HG03460 (cell line): Measurements from ENCODE around the gene LENG1.

ENCODE experiments used
- ATAC-seq: cut with Tn5 transposase; IDR thresholded peaks from one replicate; pipeline ENCODE4 v1.9.1; 2021; ENCODE audit not compliant: unreplicated experiment

Gene LENG1

DNA sequence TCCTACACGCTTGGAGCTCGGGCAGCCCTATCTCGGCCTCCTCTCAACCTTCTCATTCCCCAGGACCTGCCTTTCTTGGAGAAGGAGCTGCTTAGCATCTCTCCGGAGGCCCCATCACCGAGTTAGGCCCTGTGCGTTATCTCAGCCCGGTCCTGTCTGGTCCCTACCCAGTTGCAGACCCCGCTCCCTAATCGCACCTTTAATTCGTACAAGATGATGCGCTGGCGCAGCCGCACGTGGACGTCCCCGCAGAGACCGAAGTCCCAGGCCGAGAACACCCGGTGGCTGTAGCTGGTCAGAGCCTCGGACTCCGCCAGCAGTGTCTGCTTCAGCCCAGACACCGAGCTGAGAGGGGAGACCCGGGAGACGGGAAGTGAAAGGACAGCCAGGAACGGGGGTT is 5.7 kb upstream of the LENG1 start:
- ATAC-seq: no peak

DNA sequence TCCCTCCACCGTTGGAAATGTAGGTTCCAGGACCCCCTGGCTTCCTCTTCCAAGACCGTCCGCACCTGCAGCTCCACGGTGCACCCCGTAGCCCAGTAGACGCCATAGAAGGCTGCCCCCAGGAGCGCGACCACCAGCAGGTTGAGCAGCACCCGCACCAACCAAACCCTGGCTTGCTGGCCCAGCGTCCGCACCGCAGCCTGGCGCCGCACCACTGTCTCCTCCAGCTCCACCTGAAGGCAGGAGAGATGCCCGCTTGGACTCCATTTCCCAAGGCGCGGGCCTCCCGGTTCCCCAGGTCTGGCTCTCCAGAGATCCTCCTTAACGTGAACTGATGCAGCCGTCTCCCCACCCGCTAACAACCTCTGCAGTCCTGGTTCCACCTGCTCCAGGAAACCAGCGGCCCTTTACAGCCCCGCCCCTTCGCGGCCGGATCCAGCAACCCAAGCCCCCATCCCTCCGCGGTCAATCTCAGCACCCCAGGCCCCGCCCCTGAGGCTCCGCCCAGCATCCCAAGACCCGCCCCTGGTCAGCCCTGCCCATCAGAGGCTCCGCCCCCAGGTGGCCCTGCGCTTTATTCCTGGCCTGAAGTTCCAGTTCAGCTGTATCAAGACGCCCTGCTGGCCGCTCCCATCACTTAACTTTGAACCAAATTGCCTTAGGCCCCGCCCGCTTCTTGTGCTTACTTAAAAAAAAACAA is 5.0 kb upstream of the LENG1 start:
- ATAC-seq: no peak

DNA sequence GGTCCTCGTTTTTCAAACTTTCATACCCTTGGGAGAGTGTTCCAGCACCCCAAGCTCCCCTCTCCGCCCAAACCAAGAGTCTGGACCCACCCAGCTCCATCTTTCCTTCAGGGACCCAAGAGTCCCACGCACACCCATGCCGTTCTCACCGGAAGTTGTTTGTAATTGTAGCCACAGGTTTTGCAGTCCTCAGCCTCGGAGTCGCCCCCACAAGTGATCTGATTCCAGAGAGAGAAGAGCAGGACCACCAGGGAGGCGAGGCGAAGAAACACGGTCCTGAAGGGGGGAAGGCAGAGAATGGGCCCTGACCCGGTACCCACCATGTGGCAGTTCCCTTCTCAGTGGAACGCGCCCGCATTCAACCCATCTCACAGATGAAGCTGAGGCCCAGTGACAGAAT is 3.4 kb upstream of the LENG1 start:
- no peak for ATAC-seq

DNA sequence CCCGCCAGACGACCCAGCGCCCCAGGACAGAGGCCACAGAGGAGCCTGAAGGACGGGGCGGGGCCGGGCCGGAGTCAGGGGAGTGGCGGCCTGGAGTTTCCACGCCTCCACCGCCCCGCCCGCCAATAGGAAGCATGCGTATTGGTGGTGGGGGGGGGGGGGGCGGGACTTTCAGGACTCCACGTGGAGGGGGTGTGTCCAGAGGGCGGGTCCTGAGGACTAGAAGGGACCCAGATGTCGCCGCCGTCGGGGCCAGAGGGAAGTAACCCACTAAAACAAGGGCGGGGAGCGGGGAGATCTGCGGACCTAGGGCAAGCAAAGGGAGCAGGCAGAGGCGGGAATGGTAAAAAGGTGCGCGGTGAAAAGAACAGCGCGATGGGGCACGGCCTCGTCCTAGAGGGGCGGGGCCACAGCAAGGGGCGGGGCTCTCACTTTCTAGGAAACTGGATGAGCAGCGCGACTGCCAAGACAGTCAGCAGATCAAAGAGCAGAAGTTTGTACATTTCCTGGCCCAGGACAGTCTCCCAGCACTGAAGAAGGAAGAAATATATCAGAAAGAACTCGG is 2.8 kb upstream of the LENG1 start:
- ATAC-seq: no peak

DNA sequence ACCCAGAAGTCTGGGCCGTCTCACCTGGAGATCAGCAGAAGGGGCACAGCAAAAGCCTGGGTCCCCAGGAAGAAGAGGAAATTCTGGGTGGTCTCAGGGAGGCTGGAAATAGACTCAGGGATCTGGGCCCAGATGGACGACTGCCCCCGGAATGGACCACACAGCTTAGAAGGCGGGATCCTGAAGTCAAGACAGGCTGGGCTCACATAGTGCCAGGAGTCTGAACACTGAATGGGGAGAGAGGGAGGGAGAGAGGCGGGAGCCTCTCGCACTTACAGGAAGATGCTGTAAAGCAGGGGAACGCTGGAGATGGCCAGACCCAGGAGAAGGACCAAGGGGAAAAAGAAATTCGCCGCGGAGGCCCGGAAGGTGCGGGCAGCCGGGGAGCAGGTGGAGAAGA is 1.3 kb upstream of the LENG1 start:
- ATAC-seq: no peak

DNA sequence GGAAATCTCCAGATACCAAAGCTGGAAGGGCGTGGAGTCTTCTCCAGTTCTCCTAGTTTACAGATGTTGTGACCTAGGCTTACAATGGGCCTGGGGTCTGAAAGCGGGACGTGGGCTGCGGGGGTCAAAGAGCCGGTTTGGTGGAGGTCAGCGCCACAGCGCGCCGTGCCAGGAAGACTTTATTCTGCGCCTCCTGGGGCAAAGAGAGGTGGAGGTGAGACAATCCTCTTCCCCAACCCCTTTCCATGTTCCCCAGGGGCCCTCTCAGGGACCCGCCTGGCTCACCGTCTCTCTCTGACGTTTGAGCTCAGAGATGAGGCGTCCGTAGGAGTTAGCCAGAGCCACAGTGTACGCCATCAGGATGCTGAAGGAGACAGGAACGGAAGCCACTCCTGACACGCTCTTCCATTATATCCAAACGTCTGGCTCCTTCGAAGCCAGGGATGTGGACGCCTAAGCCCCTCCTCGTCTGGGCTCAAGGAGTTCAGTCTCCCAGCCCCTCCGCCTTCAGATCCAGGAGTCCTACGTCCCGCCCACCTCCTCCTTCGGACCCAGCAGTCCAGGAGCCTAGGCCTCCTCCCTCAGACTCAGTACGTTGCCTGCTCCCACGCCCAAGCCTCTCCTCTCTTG is 776 bp upstream of the LENG1 start:
- no peak for ATAC-seq

DNA sequence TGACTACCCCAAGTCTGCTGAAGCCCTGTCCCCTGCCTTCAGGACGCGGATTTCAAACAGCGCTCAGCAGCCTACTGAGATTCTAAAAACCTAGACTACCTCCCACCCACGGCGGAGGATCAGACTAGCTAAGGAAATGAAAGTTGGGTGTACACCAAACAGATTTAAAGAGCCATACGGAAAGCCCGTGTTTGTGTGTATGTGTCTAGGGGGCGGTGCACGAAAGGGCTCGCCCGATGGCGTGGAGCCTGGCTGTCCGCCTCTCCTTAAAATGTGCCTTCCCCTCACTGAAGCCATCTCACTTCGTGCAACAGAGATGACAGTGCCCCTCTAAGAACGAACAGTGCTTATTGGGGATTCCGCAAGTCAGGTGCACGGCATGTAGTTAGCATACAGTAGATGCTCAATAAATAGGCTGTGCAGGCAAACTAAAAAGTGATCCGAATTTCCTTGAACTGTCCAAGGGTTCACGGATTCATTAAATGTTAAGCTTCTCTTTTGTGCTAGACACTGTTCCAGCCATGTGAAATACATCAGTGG is 639 bp downstream of the LENG1 start:
- ATAC-seq: no peak

DNA sequence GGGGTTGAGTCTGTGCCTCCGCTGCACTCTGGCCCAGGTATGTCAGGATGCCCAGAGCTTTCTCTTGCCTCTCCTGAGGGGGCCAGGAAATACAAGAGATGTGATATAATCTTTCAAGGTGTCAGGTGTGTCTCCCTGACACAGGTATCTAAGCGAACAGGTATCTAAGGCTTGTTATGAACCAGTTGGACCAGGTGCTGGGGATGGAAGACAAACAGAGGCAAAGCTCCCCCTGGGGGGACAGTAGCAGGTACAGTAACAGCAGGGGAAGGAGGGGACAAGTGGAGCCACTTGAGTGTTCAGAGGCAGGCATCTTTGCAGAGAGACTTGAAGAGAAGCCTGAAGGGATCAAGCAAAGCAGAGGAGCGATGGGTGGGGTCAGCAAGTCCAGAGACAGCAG is 2.6 kb downstream of the LENG1 start:
- ATAC-seq: no peak

DNA sequence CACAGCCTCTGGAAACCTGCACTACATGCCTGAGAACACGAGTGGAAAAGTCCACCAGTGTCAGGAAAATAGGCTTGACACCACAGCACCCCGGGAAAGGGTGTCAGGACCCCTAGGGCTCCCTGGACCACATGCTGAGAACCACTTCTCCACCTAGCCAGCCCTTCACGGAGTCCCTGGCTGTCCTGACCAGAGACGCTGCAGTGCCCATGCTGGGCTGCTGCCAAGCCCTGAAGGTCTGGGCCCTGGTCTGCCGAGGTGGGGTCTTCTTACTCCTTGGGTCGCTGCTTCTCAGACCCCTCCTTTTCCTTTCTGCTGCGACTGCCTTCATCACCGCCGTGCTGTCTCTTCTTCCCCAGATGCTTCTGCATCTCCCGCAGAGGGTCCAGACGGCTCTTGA is 3.0 kb downstream of the LENG1 start:
- no peak for ATAC-seq

DNA sequence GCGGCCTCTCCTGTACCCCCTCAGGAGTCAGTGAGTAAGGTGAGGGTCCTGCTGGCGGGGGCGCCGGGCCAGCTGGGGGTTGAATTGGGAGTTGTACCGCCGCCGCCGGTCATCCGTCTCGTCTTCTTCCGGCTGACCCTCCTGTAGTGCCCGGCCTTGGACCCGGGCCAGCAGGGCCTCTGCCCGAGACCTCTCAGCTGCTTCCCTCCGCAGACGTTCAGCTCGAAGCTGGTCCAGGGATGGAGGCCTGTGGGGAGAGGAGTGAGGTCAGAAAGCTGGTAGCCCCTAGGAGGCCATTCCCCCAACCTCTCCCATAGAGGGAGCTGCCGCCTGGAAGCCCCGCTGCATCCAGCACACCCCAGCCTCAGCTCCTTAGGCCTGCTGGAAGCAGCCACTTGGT is 3.8 kb downstream of the LENG1 start:
- ATAC-seq: no peak

DNA sequence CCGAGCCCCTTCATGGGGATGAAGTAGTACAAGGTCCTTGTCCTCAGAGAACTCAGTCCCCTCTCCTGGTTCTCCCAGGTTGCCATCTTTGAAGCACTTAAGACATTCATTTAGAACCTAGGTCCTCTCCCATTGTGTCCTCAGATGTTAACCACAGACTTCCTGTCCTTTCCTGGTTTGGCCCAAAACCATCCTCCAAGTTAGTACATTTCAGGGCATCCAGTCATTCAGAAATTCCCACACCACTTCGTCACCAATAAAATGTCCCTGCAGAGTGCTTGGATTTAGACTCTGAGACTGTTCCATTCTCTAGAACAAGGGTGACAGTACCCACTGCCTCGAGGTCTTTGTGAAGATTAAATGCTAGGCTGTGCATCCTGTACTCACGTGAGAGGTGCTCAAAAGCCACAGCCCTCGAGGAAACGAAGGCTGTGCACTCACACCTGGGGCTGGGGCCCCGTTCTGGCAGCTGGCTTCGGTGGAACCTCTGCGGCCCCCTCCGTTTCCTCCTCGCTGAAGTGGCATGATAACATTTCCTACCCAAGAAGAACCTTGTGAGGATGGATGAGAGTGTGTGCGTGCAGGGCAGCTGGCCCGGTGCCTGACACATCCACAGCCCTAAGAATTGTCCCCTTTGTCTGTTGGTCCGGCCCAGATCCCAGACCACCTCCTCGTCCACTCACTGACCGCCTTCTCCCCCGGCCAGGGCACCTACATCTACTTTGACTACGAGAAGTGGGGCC is 4.7 kb downstream of the LENG1 start:
- no peak for ATAC-seq

DNA sequence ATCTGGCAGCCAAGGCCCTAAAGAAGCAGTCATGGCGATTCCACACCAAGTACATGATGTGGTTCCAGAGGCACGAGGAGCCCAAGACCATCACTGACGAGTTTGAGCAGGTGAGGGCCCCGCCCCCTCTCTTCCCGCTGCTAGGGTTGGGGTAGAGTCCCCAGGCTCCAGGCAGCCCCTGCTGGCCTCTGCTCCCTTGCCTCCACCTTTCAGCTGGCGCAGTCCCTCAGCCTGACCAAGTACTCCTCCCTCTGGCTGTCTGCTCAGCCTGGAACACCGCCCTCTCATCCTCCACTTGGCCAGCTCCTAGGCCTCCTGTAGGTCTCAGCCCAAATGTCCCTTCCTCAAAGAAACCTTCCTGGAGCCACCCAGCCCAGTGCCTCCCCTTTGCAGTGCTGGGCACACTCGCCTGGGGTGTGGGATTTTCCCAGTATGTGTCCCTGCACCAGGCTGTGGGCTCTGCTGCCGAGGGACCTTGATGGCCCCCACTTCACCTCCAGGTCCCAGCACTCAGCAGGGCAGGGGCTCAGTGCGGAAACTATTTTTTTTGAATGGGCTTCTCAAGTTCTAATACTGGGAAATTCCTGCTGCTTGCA is 5.7 kb downstream of the LENG1 start:
- no peak for ATAC-seq

DNA sequence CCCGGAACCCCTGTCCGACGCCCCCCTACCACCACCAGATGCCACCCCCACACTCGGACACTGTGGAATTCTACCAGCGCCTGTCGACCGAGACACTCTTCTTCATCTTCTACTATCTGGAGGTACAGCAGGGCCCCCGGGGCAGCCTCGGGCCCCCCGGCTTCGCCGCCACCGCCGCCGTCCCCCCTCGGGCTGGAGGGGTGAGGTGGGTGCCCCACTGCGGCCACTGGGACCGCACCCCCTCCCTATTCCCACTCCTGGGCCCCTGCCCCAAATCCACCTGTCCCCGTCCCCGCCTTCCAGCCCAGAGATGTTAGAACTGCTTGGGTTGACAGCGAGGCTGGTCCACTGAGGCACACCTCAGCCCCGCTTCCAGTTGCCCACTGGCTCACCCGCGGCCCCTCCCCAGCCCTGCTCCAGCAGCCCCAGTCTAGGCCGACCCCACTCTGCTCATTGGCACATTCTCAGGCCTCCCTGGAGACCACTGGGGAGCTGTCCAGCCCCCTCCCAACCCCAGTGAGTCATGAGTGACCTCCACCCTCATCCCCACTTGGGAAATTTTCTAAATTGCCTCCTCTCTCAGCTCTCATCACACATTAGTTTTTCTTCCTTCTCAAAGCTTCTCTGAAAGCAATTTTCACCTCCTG is 6.5 kb downstream of the LENG1 start:
- ATAC-seq: no peak

DNA sequence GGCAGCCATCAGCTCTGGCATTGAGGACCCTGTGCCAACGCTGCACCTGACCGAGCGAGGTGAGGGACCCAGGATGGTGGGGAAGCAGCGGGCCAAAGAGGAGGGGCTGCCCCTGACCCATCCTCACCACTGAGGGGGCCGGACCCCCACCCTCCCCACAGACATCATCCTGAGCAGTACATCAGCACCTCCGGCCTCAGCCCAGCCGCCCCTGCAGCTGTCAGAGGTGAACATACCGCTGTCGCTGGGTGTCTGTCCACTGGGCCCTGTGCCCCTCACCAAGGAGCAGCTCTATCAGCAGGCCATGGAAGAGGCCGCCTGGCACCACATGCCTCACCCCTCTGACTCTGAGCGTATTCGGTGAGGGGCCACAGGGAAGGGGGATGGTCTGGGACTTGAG is 7.3 kb downstream of the LENG1 start:
- no peak for ATAC-seq

DNA sequence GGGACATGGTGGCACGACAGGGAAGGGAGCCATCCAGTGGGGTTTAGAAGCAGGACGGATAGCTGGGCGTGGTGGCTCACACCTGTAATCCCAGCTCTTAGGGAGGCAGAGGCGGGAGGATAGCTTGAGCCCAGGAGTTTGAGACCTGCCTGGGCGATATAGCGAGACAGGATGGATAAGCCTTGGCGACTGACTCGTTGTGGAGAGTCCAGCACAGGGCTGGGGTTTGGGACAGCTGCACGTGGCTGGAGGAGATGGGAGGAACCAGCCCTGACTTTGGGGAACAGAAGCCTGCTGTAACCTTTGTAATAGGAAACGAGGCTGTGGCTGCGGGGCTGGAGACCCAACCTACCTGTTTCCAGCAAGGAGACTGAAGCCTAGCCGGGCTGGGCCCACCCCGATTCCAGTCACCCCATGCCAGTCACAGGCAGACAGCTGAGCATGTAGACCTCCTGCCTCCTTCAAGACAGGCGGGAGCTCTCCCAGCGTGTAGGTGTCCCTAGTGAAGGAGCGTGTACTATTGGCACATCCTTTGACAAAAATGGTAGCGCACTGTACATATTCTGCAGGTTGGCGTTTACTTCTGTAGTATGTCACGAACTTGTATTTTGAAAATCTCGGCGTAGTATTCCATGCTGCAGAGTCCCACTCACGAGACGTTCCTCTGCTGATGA is 8.0 kb downstream of the LENG1 start:
- ATAC-seq: no peak

DNA sequence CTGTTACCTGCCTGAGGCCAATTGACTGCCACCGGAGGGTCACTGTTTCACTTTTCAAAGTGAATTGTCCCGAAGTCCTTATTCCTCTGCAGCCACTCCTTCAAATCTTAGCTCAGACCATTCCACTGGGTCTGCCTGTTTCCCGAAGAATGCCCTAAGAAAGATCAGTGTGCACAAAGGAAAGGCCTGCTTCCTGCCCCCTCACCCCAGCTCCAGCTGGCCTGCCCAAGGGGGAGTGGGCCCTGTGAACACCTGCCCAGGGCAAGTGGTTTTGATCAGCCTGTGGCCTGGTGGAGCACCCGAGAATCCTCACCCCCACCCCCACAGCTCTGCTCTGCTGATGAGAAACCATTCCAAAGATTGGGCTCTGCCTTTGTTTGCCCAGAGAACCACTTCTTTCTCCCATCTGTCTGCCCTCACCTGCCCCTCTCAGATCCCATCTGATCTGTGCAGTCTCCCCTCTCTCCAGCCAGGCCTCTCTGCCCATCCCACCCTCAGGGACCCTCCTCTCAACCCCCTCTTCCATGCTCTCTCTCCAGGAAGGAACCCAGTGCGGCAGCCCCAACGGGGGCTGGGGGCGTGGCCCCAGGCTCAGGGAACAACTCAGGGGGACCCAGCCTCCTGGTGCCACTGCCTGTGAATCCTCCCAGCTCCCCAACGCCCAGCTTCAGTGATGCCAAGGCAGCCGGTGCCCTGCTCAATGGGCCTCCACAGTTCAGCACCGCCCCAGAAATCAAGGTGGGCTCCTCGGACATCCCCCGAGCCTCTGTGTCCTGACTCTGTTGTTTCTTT is 10.3 kb downstream of the LENG1 start:
- ATAC-seq: no peak

DNA sequence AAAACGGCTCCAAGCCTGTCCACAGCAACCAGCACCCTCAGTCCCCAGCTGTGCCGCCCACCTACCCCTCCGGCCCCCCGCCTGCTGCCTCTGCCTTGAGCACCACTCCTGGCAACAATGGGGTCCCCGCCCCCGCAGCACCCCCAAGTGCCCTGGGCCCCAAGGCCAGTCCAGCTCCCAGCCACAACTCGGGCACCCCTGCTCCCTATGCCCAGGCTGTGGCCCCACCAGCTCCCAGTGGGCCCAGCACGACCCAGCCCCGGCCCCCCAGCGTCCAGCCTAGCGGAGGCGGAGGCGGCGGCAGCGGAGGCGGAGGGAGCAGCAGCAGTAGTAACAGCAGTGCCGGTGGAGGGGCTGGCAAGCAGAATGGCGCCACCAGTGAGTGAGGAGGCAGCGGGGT is 11.4 kb downstream of the LENG1 start:
- ATAC-seq: no peak

DNA sequence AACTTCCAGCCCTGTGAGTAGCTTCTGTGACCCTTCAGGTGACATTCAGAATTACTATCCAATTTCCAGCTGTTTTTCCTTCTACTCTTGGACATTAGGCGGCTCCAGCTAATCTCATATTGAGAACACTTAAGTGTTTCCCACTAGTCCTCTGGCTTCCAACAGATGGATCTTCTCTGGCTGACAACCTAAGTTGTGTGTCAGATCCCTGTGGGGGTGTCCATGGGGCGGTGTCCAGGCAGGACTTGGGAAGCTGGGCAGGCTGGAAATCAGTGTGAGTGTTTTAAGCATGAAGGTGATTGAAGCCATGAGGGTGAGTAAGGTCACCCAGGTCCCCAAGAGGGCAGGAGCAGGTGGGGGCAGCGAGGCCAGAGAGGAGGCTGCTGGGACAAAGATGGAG is 11.8 kb downstream of the LENG1 start:
- ATAC-seq: no peak

DNA sequence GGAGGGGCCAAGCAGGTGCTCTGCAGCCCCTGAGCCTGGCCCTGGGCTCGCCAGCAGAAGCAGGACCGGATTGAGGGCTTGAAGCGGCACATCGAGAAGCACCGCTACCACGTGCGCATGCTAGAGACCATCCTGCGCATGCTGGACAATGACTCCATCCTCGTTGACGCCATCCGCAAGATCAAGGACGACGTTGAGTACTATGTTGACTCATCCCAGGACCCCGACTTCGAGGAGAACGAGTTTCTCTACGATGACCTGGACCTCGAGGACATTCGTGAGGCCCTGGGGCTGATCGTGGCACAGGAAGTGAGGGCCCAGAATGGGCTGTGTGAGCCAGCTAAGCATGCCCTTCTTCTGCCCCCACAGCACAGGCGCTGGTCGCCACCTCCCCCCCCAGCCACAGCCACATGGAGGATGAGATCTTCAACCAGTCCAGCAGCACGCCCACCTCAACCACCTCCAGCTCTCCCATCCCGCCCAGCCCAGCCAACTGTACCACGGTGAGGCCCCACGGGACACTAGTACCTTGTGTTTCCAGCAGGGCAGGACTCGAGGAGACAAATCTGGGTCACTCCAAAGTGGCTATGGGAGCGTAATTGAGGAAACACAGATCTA is 13.9 kb downstream of the LENG1 start:
- no peak for ATAC-seq
